GM20000 (cell line): Measurements from ENCODE around the gene PHETA1.

Experiments
- DNase-seq: peaks from one replicate; pipeline ENCODE4 v3.0.0; 2012; ENCODE audit warnings: low spot score
- TF ChIP-seq, protein P1 (sequence below): IDR thresholded peaks from 2 replicates; pipeline ENCODE4 v1.5.1; 2012; ENCODE audit warnings: mild to moderate bottlenecking, control low read depth; ENCODE audit errors: extremely low read depth, missing control alignments

PHETA1 gene, protein sequence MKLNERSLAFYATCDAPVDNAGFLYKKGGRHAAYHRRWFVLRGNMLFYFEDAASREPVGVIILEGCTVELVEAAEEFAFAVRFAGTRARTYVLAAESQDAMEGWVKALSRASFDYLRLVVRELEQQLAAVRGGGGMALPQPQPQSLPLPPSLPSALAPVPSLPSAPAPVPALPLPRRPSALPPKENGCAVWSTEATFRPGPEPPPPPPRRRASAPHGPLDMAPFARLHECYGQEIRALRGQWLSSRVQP

DNA sequence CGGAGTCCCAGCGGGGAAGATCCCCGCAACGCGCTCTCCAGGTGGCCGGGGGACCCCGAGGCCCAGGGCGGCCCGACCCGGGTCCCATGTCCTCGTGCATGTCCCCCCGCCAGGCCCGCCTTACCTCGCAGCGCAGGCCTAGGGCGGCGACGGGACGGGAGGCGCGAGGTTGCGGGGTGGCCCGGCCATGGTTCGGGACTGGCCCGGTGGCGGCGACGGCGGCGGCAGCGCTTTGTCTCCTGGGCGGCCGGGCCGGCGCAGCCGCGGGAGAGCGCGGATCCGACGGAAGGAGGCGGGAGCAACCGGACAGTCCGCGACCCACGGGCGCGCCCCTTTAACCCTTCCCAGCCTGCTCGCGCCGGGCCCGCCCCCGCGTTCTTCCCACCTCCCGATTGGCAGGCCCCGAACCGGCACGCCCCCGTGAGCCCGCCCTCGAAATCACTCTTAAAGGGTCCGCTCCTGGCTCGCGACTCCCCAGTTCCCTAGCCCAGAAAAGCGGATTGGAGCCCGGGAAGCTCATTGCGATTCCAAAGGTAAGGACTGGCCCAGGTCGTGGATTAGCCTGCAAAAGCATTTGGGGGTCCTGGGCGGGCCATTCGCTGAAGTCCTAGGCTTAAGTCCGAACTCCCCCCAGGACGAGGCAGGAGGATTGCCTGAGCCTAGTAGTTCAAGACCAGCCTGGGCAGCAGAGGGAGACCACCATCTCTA lies at the start of gene PHETA1:
Gene PHETA1 (minus strand): TSS at position 308 of the 708 bp plus-strand sequence. CDS start 5,668 bp downstream, outside the sequence.
- peak; percentile 96 for DNase-seq
- TF ChIP-seq, protein P1, sequence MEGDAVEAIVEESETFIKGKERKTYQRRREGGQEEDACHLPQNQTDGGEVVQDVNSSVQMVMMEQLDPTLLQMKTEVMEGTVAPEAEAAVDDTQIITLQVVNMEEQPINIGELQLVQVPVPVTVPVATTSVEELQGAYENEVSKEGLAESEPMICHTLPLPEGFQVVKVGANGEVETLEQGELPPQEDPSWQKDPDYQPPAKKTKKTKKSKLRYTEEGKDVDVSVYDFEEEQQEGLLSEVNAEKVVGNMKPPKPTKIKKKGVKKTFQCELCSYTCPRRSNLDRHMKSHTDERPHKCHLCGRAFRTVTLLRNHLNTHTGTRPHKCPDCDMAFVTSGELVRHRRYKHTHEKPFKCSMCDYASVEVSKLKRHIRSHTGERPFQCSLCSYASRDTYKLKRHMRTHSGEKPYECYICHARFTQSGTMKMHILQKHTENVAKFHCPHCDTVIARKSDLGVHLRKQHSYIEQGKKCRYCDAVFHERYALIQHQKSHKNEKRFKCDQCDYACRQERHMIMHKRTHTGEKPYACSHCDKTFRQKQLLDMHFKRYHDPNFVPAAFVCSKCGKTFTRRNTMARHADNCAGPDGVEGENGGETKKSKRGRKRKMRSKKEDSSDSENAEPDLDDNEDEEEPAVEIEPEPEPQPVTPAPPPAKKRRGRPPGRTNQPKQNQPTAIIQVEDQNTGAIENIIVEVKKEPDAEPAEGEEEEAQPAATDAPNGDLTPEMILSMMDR: no peak

DNA sequence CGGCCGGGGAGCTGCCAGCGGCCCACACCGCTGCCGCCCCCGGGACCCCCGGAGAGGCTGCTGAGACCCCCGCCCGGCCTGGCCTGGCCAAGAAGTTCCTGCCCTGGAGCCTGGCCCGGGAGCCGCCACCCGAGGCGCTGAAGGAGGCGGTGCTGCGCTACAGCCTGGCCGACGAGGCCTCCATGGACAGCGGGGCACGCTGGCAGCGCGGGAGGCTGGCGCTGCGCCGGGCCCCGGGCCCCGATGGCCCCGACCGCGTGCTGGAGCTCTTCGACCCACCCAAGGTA lies 49.6 kb upstream of the PHETA1 start:
- no peak for DNase-seq
- TF ChIP-seq, protein P1: no peak

DNA sequence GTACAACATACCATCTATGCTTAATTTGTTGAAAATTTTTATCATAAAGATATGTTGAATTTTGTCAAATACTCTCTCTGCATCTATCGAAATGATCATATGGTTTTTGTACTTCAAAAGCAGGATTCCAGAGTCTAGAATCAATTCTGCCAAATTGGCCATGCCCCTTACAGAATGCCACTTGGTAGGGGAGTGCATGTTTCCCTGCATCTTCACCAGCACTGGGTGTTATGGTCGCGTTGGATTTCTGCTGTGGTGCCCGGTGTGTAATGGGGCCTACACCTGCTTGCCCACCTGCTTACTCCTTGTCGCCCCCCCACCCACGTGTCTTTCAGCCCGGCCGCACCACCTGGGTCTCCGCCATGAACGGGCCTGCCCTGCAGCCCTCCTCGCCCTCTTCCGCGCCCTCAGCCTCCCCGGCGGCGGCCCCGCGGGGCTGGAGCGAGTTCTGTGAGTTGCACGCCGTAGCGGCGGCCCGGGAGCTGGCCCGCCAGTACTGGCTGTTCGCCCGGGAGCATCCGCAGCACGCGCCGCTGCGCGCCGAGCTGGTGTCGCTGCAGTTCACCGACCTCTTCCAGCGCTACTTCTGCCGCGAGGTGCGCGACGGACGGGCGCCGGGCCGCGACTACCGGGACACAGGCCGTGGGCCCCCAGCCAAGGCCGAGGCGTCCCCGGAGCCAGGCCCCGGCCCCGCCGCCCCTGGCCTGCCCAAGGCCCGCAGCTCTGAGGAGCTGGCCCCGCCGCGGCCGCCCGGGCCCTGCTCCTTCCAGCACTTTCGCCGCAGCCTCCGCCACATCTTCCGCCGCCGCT lies 49.1 kb upstream of the PHETA1 start:
- TF ChIP-seq, protein P1: no peak
- no peak for DNase-seq

DNA sequence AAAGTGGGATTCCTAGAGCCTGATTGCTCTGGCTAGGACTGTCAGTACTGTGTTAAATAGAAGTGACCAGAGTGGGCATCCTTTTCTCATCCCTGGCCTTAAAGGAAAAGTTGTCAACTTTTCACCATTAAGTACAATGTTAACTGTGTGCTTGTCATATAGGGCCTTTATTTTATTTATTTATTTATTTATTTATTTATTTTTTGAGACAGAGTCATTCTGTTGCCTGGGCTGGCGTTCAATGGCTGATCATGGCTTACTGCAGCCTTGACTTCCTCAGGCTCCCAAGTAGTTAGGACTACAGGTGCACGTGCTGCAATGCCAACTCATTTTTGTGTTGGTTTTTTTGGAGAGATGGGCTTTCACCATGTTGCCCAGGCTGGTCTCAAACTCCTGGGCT lies 48.4 kb upstream of the PHETA1 start:
- DNase-seq: no peak

DNA sequence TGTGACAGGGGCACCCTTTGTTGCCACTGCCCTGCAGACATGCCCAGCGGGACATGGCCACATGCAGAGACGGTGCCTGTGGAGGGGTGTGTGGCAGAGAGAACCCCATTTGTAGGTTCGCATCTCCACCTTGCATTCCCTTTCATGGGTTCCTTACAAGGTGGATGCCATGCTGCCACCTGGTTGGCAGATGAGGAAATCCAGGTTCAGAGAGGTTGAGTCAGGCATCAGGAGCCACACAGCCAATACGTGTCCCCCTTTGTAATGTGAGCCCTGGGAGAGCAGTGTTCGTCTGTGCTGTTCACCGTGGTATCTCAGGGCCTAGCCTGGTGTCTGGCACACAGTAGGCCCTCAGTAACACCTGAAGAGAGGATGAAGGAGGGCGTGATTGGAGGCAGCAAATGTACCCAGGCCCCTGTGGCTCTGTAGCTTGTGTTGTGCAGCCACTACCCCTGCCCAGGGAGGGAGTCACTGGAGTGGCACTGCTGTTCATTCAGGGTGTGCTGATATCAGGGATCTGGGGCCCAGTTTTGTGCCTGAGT lies 45.9 kb upstream of the PHETA1 start:
- no peak for DNase-seq
- TF ChIP-seq, protein P1: no peak

More for the DNA sequence above, 48.4 kb upstream of the PHETA1 start:
- TF ChIP-seq, protein P1: no peak

DNA sequence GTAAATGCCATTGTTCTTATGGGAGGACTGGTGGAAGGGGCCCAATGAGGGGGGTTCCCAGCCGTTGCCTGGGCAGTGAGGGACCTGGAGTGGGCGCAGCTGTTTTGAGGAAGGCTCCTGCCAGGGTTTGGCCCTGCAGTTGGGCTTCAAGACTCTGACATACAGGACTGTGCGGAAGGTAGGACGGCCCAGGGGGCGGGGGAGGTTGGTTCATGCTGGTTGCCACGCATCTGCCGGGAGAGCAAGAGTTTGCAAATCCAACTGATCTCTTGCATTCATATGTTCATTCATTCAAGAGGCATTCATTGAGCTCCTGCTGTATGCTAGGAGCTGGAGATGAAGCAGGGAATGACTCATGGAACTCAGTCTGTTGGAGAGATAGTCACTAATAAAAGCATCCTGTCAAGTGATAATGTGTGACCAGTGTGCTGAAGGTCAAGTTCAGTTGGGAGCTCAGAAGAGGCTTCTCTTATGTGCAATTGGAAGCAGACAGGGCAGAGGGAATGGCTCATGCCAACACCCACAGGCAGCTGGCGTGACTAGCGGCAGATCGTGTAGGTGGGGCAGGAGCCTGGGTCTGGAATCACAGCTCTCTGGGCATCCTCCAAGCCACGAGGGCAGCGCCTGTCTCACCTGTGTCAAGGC lies 44.7 kb upstream of the PHETA1 start:
- TF ChIP-seq, protein P1: no peak
- no peak for DNase-seq
